Mesenteric fat pad (tissue), 1 donor: Measurements from ENCODE around the gene MAPK9. TPM values are rescaled to one million over a fixed set of nuclear protein-coding genes. Genes with fewer than 3 reads are reported as not detected.
A peak's percentile ranks its signal among the peaks of the same experiment; 100 is the strongest.
"Not testable (repeated sequence)": the region's sequence is repeated elsewhere in the genome, so short reads cannot be mapped to it uniquely, and the experiment has no call there.

Experiments used
- DNase-seq: peaks from one replicate; pipeline ENCODE4 v3.0.0-alpha.2; 2020; ENCODE audit warnings: low spot score
- total RNA-seq: library from RNA; stranded (reverse); fragmentation: NEBNext Ultra II Directional; extraction: Animal tissue kit (Norgen Biotek cat#: 25700); gene quantifications from one replicate; pipeline ENCODE4 v1.2.1, GENCODE V29; 2021
- donor health status: DM: yes; HTN: yes; CAD: no.

The MAPK9 gene
- total RNA-seq, 1 donor from 2014 or later, result 35.0 TPM

GRCh38 chr5:180241600-180241999 is 50.3 kb downstream of the MAPK9 start:
- no peak for DNase-seq

- DNase-seq, result no peak
Observed at GRCh38 chr5:180238631-180239030, 53.3 kb downstream of the MAPK9 start.

- DNase-seq, result no peak
Observed at GRCh38 chr5:180235846-180236245, 56.0 kb downstream of the MAPK9 start.

- no peak for DNase-seq
Observed at GRCh38 chr5:180235077-180235476, 56.8 kb downstream of the MAPK9 start.

- DNase-seq, result peak; percentile 60
Observed at GRCh38 chr5:180234271-180234670, 57.6 kb downstream of the MAPK9 start.

- DNase-seq, result peak; percentile 69
Observed at GRCh38 chr5:180233729-180234128, 58.2 kb downstream of the MAPK9 start.

GRCh38 chr5:180230017-180230416 is 61.9 kb downstream of the MAPK9 start:
- no peak for DNase-seq

- peak; percentile 43 for DNase-seq
Observed at GRCh38 chr5:180222056-180222455, 69.8 kb downstream of the MAPK9 start.

- DNase-seq, result no peak
Observed at GRCh38 chr5:180217797-180218196, 74.1 kb downstream of the MAPK9 start.

GRCh38 chr5:180216646-180217171 is 75.2 kb downstream of the MAPK9 start:
- DNase-seq, result no peak

- no peak for DNase-seq
Observed at GRCh38 chr5:180215783-180216630, 75.9 kb downstream of the MAPK9 start.

- no peak for DNase-seq
Observed at GRCh38 chr5:180214870-180215770, 76.8 kb downstream of the MAPK9 start.

GRCh38 chr5:180213657-180214207 is 78.2 kb downstream of the MAPK9 start:
- DNase-seq, result no peak

GRCh38 chr5:180213256-180213600 is 78.7 kb downstream of the MAPK9 start:
- no peak for DNase-seq

GRCh38 chr5:180212363-180213255 is 79.3 kb downstream of the MAPK9 start:
- DNase-seq, result no peak

- DNase-seq, result no peak
Observed at GRCh38 chr5:180211761-180212035, 80.2 kb downstream of the MAPK9 start.

GRCh38 chr5:180210961-180211760 is 80.7 kb downstream of the MAPK9 start:
- no peak for DNase-seq

- not testable (repeated sequence) for DNase-seq
Observed at GRCh38 chr5:180210077-180210476, 81.8 kb downstream of the MAPK9 start.

GRCh38 chr5:180209137-180209581 is 82.7 kb downstream of the MAPK9 start, which contains the start of gene RASGEF1C:
Gene RASGEF1C, minus strand, starts transcription at chr5:180209211. Its CDS starts 71,159 bp downstream, at chr5:180138052.
- no peak for DNase-seq
